Activated T-cell treated with anti-CD3 and anti-CD28 coated beads, Interleukin-2, amount 50 U/mL, for 24 hours (primary cell): ENCODE measurements around the gene ABLIM1.

ENCODE experiments used
- DNase-seq: peaks from one replicate; pipeline ENCODE4 v3.0.0-alpha.2; 2020
- H3K27ac Mint-ChIP-seq: 2 replicates; pipeline ENCODE4 v1.8.0; 2020; ENCODE audit warnings: mild to moderate bottlenecking, mixed read lengths
- H3K27me3 Mint-ChIP-seq: 2 replicates; pipeline ENCODE4 v1.8.0; 2020; ENCODE audit warnings: mixed read lengths
- H3K36me3 Mint-ChIP-seq: 2 replicates; pipeline ENCODE4 v1.8.0; 2020; ENCODE audit warnings: low read depth, mixed read lengths
- H3K4me1 Mint-ChIP-seq: 2 replicates; pipeline ENCODE4 v1.8.0; 2020; ENCODE audit warnings: low read depth, mixed read lengths
- H3K4me3 Mint-ChIP-seq: 2 replicates; pipeline ENCODE4 v1.8.0; 2020; ENCODE audit warnings: mild to moderate bottlenecking, moderate library complexity, mixed read lengths
- H3K9me3 Mint-ChIP-seq: 2 replicates; pipeline ENCODE4 v1.8.0; 2020; ENCODE audit warnings: mixed read lengths

ABLIM1 gene

DNA sequence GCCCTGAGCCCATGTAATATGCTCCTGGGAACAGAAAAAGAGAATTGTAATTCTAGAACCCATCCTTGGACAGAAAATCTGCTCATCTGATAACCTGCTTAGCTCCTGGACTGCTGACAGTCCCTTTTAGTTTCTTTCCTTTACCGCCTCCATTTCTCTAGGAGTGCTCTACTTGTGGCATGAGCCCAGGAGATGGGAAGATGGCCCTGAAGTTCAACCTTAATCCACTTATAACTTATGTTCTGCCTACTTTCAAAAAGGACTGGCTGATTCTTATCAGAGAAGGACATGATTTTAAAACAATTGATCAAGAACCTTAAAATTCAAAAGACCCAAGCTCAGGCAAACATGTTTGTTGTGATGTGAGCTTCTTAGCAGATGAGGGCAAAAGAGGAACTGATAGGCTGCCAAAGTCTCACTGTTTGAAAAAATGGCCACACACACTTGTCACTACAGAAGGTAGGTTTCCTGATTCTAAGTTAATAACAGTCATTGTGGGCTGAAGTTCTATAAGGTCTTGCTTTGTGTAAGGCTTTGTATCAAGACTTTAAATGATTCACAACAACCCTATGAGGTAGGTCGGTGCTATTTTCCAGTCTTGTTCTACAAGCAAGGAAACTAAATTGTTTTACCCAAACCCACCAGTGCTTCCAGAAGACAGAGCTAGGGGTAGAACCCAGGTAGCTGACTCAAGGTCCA lies 159.5 kb downstream of the ABLIM1 start:
- H3K4me1 Mint-ChIP-seq: peaks cover 89% of the 10 kb centered on the region
- no peaks in the 10 kb centered on the region for H3K27me3 Mint-ChIP-seq
- DNase-seq: no peak
- H3K4me3 Mint-ChIP-seq: peak overlapping the region; percentile 68
- peak overlapping the region; percentile 94 for H3K27ac Mint-ChIP-seq
- H3K36me3 Mint-ChIP-seq: peaks cover 41% of the 10 kb centered on the region
- H3K9me3 Mint-ChIP-seq: peaks cover 6% of the 10 kb centered on the region

DNA sequence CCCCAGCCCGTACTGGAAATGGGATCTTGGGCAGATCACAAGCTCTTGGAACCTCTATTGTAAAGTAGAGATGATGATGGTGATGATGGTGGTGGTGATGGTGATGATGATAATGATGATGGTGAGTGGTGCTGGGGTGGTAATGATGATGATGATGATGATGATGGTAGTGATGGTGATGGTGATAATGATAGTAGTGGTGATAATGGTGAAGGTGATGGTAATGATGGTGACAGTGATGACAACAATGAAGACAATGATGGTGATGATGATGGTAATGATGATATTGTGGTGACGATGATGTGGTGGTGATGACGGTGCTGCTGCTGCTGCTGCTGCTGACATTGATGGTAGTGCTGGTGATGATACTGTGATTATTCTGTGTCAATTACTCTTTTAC lies 162.8 kb downstream of the ABLIM1 start:
- Mint-ChIP-seq H3K4me3 (no peak overlapping the region), H3K27me3 (no peaks in the 10 kb centered on the region), H3K9me3 (peaks cover 6% of the 10 kb centered on the region), H3K4me1 (peaks cover 90% of the 10 kb centered on the region), H3K36me3 (peaks cover 49% of the 10 kb centered on the region), H3K27ac (peak overlapping the region; percentile 87)
- no peak for DNase-seq

DNA sequence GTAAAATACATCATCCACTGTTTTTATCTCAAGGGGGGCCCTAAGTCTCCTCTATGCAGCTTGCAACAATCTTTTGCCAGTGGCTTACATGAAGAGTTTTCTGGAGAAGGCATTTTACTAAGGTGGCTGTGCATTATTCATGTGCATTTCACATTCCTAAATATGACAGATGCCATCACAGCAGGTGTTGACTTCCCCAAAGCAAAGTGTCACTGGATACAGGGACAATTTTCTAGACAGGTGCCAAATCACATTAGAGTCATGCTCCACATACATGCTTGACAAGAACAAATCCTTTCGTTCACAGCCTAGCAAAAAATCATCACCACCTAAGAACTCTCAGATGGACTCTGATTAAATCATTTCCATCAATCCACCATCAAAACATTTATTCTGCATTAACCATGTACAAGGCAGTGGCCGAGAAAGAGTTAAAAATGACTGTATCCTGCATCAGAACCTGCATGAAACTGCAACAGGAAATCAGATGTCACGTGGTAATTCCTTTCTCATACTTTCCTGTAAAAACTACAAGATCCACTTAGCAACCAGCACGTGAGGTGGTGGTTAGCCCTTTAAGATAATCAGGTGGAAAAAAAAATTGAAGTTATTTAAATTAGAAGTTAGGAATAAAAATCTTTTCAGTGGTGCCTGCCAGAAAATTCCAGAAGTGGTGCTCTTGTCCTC lies 165.6 kb downstream of the ABLIM1 start:
- H3K4me3 Mint-ChIP-seq: peak overlapping the region; percentile 49
- peak overlapping the region; percentile 95 for H3K27ac Mint-ChIP-seq
- peaks cover 6% of the 10 kb centered on the region for H3K9me3 Mint-ChIP-seq
- no peak for DNase-seq
- H3K4me1 Mint-ChIP-seq: peaks cover 88% of the 10 kb centered on the region
- H3K27me3 Mint-ChIP-seq: no peaks in the 10 kb centered on the region
- peaks cover 63% of the 10 kb centered on the region for H3K36me3 Mint-ChIP-seq

DNA sequence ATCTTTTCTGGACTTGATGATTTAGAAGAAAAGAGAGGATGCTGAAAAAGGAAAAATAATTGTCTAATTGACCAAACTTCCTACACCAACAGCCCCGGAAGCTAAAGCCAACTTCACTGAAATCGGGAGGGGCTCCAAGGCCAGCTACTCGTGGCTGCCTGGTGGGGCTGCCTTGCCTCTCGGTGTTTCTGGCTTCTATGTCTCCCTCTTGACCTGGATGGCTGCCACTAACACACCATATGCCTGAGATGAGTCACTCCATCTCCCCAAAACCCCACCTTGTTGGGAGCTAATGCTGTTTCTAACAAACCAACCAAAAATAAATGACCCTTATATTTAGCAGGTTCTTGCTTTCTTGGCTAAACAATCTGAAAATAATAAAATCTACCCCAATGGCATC lies 166.1 kb downstream of the ABLIM1 start:
- Mint-ChIP-seq H3K27ac (peak overlapping the region; percentile 95), H3K4me3 (peak overlapping the region; percentile 49), H3K36me3 (peaks cover 68% of the 10 kb centered on the region), H3K9me3 (peaks cover 6% of the 10 kb centered on the region), H3K4me1 (peaks cover 90% of the 10 kb centered on the region), H3K27me3 (no peaks in the 10 kb centered on the region)
- no peak for DNase-seq

DNA sequence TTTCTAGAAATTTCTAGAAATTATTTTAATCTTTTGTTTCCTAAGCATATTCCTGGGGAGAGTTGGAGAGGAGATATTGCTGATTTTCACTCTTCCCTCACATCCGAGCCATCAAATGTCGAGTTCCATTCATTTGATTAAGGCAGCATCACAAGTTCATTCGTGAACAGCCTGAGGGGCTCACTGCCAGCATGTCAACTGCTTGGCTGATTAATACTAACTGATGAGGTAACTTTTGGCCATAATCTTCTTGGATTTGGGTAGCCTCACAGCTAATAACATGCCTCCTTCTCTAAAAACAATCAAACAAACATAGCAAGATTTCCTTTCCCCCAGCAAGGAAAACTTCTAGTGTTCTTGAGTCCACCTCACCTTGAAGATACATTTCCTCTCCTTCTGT lies 166.7 kb downstream of the ABLIM1 start:
- peaks cover 6% of the 10 kb centered on the region for H3K9me3 Mint-ChIP-seq
- H3K27ac Mint-ChIP-seq: peak overlapping the region; percentile 95
- peaks cover 73% of the 10 kb centered on the region for H3K36me3 Mint-ChIP-seq
- DNase-seq: no peak
- H3K4me3 Mint-ChIP-seq: no peak overlapping the region
- H3K4me1 Mint-ChIP-seq: peaks cover 90% of the 10 kb centered on the region
- no peaks in the 10 kb centered on the region for H3K27me3 Mint-ChIP-seq

DNA sequence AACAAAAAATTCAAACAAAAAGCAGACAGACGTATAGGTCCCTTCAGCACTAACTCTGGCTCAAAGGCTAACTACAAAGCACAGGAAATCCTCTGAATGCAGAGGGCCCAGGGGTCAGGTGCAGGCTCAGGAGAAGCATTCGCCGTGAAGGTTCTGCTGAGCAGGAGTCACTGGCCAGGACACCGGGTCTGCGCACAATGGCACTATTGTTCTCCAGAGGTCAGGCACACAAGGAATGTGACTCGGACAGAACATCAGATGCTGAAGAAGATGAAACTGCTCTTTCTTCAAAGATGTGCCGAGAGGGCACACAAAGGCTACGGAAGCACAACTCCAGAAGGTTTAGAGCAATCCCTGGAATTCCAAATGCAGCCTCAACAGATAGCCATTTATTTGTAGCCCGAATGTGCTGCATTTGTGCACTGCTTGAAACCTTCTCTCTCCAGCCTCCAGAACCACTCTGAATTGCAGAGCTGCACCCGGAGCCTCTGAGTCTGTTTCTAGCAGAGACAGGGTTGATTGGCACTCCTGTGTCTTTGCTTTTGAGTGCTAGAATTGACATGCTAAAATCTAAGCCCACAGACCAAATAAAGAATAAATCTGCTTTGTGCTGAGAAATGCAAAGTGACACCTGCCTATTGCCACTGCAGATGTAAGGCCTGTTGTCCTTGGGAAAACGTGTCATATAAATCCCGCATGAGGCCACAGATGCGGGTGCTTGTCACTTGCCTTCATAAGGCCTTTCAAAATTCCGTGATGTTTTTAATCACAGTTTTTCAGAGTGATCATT lies 168.4 kb downstream of the ABLIM1 start:
- peaks cover 80% of the 10 kb centered on the region for H3K4me1 Mint-ChIP-seq
- H3K27ac Mint-ChIP-seq: peak overlapping the region; percentile 93
- no peaks in the 10 kb centered on the region for H3K27me3 Mint-ChIP-seq
- H3K9me3 Mint-ChIP-seq: no peaks in the 10 kb centered on the region
- H3K36me3 Mint-ChIP-seq: peaks cover 73% of the 10 kb centered on the region
- no peak for DNase-seq
- no peak overlapping the region for H3K4me3 Mint-ChIP-seq

DNA sequence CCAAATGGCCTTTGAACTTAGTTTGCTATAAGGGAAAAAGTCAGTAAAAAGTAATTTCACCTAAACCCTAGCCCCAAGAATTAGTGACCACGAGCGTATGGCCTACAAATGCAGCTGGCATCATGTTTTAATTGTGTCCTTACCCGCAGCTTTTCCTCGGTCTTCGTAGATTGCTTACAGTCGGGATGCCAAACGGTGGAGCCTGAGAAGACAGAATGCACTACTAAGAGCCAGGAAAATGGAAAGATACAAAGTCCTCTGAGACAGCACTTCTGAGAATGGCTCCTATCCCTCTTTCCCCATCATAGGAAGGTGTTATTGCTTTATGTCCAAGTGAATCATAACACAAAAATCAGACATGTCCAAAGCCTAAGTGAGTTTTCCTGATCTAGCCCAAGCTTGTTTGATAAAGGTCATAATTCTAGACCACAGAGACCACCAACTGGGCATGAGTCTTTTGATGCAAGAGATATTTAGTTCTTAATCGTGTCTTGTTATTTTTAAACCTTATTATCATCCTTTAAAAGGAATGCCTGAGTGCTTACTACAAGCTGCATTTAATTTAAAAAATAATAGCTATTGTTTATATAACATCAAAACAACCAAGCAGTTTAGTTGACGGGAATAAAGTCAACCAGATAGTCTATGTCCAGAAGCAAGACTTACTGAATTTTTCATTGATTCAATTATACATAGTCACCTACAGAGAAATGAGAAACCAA lies 170.1 kb downstream of the ABLIM1 start:
- Mint-ChIP-seq H3K4me3 (no peak overlapping the region), H3K4me1 (peaks cover 72% of the 10 kb centered on the region), H3K9me3 (no peaks in the 10 kb centered on the region), H3K27ac (peak overlapping the region; percentile 93), H3K27me3 (no peaks in the 10 kb centered on the region), H3K36me3 (peaks cover 86% of the 10 kb centered on the region)
- no peak for DNase-seq

DNA sequence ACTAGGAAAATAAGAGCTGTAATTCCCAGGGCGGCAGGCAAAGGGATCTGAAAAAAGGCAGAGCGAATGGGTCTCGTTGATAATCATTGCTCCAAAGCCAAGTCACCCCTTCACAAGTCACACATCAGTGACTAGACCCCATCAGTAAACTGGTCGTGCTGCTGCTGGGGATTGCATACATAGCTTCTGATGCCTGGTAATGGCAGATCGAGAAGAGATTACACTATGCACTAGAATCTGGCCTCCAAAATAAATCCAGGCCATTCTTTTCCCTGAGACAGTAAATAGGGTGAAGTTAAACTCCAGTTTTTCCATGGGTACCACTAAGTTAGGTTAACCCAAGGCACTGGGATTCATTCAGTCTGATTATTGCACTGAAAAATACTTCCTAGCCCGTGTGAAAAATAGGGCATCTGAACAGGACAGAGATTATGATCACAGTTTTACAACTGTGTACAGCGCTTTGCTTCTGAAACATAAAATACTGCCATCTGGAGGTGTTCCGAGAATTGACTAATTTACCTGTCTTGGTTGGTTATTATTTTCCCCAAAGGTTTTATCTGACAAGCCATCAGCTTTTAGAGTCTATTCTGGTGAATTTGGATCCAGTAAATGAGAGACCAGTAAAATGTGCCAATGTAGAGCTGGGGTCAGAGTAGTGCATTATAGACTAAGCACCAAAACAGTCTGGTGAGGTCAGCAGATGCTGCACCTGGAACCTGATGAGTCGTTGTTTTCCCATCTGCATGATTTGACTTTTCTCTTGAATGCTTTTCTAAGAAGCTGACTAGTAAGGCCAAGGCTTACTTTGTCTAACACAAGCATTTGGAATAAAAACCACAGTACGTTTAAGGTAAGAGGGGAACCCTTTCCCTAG lies 170.9 kb downstream of the ABLIM1 start:
- Mint-ChIP-seq H3K27ac (peak overlapping the region; percentile 93), H3K36me3 (peaks cover 88% of the 10 kb centered on the region), H3K4me1 (peaks cover 67% of the 10 kb centered on the region), H3K4me3 (no peak overlapping the region), H3K9me3 (no peaks in the 10 kb centered on the region), H3K27me3 (no peaks in the 10 kb centered on the region)
- no peak for DNase-seq

DNA sequence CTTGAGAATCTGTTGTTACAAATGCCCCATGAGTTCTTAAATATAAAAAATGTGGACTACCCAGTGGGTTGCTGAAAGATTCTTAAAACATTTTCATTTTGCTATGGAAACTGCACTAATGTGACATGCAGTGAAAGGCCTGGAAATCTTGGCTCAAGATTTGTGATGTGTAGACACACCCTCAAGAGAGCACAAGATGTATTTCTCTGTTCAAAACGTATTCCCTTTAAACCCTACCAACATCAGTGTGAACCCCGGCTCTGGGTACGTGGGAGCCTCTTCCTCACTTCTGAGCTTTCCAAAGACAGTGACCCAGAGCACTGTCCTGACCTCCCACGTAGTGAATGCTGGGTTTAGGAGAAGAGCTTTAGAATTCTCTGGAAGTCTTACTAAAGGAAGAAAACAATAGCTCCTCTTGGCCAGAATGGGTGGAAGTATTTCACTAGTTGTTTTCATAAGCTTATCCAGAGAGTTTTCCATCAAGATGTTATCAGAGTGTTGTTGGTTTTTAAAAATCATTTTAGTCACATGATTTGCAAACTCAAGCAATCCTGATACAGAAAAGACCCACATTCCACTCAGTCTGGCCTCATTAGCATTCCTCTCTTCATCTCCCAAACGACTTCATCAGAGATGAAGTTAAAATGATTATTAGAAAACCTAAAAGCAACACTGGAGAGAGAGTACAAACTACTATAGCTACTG lies 172.2 kb downstream of the ABLIM1 start:
- Mint-ChIP-seq H3K9me3 (no peaks in the 10 kb centered on the region), H3K27ac (peak overlapping the region; percentile 55), H3K4me3 (no peak overlapping the region), H3K36me3 (peaks cover 89% of the 10 kb centered on the region), H3K4me1 (peaks cover 69% of the 10 kb centered on the region), H3K27me3 (no peaks in the 10 kb centered on the region)
- DNase-seq: no peak

DNA sequence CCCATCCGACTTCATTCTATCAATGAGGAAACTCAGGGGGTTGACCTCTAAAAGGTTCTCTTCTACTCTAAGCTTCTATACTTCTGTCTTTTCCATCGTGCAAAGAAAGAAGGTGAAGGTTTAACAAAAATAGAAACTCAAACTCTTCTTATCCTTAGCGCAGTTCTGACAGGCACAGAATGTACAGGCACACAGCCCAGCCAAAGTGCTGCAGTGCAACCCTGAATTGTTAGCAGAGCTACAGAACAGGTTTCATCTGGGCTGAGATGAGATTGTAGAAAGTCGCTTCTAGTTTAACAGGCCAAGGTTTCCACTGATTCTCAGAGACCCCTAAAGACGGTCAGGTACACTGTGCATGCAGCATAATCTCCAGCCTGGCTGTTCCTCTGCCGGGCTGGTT lies 174.5 kb downstream of the ABLIM1 start:
- no peaks in the 10 kb centered on the region for H3K9me3 Mint-ChIP-seq
- H3K27ac Mint-ChIP-seq: no peak overlapping the region
- no peak for DNase-seq
- no peaks in the 10 kb centered on the region for H3K27me3 Mint-ChIP-seq
- peaks cover 74% of the 10 kb centered on the region for H3K4me1 Mint-ChIP-seq
- no peak overlapping the region for H3K4me3 Mint-ChIP-seq
- H3K36me3 Mint-ChIP-seq: peaks cover 98% of the 10 kb centered on the region

DNA sequence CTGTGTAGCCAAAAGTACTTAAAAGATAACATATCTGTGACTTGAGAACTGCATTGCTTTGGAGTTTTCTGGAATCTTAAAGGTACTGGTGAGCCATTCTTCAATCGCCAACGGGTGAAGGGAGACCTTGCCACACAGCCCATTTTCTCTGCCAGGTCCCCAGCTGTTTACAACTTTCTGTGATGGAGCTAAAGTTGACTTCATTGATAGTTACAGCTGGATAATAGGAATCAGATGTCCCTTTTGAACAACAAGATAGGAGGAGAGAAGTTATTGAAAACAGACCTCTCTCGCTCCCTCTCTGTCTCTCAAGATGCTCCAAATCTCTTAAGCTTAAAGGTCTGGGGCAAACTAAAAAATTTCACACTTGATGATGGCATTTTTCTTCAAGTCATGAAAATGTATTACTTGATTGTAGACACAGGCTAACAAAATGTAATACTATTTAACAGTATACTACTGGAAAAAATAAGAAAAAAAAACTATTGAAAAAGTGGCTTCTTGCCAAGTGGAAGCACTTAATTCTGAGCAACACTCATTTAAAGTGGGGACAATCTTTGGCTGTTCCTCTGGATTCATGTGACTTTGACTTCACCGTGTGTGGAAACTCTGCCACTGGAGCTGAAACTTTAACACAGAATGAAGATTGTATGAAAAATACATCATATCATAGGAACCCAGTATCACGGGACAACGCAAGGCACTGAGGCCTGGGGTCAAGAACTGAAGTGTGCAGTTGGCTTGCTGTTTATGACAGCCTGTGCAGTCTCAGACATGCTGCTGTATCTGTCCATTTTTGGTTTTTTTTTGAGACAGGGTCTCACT lies 175.4 kb downstream of the ABLIM1 start:
- Mint-ChIP-seq H3K27ac (no peak overlapping the region), H3K4me3 (no peak overlapping the region), H3K27me3 (no peaks in the 10 kb centered on the region), H3K4me1 (peaks cover 71% of the 10 kb centered on the region), H3K9me3 (no peaks in the 10 kb centered on the region), H3K36me3 (peaks cover 97% of the 10 kb centered on the region)
- no peak for DNase-seq

DNA sequence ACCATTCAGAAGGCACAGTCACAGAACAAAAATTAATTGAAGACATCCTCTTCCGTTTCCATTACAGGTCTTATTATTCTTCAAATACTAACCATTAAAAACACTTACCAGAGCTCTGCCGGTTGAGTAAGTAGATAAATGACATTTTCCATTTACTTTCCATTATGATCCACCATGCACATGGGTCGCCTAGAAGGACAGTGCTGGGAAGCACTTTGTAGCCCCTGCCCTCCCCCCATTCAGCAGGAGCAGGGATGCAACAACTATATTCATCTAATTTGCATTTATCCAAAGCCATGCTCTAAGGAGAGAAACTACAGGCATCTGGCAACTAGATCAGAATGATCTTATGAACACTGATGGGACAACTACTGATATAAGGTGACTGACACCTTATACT lies 177.0 kb downstream of the ABLIM1 start:
- no peaks in the 10 kb centered on the region for H3K27me3 Mint-ChIP-seq
- peaks cover 83% of the 10 kb centered on the region for H3K36me3 Mint-ChIP-seq
- H3K4me3 Mint-ChIP-seq: no peak overlapping the region
- H3K9me3 Mint-ChIP-seq: no peaks in the 10 kb centered on the region
- peaks cover 68% of the 10 kb centered on the region for H3K4me1 Mint-ChIP-seq
- peak overlapping the region; percentile 44 for H3K27ac Mint-ChIP-seq
- DNase-seq: no peak
